Endothelial cell of umbilical vein (primary cell): ENCODE results near the gene CLCC1. TPM values are rescaled to one million over a fixed set of nuclear protein-coding genes. Genes with fewer than 3 reads are reported as not detected.

Source experiments
- BruUV-seq: library from RNA; stranded (reverse); fragments of 400-500 nt; replicated peaks from 2 replicates; lab custom pipeline; 2021; lab: Mats Ljungman, UMichigan
- CTCF ChIA-PET: fragments of 300-600, 350-600 bp; sonication (Branson Sonifier 250); formaldehyde crosslinking; loops from one replicate; lab custom pipeline; 2021; ENCODE audit warnings: antibody characterized with exemption, inconsistent platforms; lab: Charles Lee
- POLR2A ChIA-PET: fragments of 300-600, 350-600 bp; sonication (Branson Sonifier 250); formaldehyde crosslinking; loops from one replicate; lab custom pipeline; 2021; ENCODE audit warnings: antibody characterized with exemption, inconsistent platforms; lab: Charles Lee
- DNase-seq: peaks from one replicate; pipeline ENCODE4 v3.0.0-alpha.2; 2011; ENCODE audit warnings: low read depth, low spot score
- FAIRE-seq: peaks from 2 replicates; lab custom pipeline; 2011; peaks lifted over from hg19 to GRCh38; lab: Jason Lieb, UNC
- H2AFZ ChIP-seq: 2 replicates; pipeline ENCODE4 v1.6.0; 2012; ENCODE audit warnings: low read depth, low read length, control low read depth, inconsistent platforms
- H3K27ac ChIP-seq: 2 replicates; pipeline ENCODE4 v1.5.1; 2011; ENCODE audit warnings: low read depth, mild to moderate bottlenecking, control low read depth, low read length, moderate library complexity; ENCODE audit not compliant: insufficient read depth
- H3K27me3 ChIP-seq, 2 experiments: 2 replicates each; pipeline versions ENCODE4 v1.6.0 to v1.6.1; 2011; ENCODE audit warnings: low read length in 2 of 2, mixed read lengths in 1 of 2; ENCODE audit not compliant: control insufficient read depth in 2 of 2, insufficient read depth in 2 of 2
- H3K36me3 ChIP-seq, 2 experiments: 2 replicates in 1 of 2; 3 replicates in 1 of 2; pipeline ENCODE4 v1.5.1; 2011; ENCODE audit warnings: low read length in 2 of 2, mild to moderate bottlenecking in 1 of 2, moderate library complexity in 1 of 2; ENCODE audit not compliant: control insufficient read depth in 2 of 2, insufficient read depth in 2 of 2; ENCODE audit errors: extremely low read depth in 1 of 2
- H3K4me1 ChIP-seq: 3 replicates; pipeline ENCODE4 v1.5.1; 2011; ENCODE audit warnings: mild to moderate bottlenecking, low read length; ENCODE audit not compliant: control insufficient read depth, insufficient read depth; ENCODE audit errors: extremely low read depth
- H3K4me2 ChIP-seq: 2 replicates; pipeline ENCODE4 v1.6.1; 2011; ENCODE audit warnings: low read length, control low read depth, mixed read lengths; ENCODE audit not compliant: insufficient read depth
- H3K4me3 ChIP-seq, 3 experiments: fragments of 200-600 bp in 1 of 3; sonication (generic), shearing (Covaris generic) in 1 of 3; replicated peaks in 1 of 3; 2 replicates each; pipeline ENCODE4 v1.5.1; 2011 to 2016; ENCODE audit warnings: control low read depth in 3 of 3, low read length in 3 of 3, mild to moderate bottlenecking in 2 of 3, inconsistent platforms in 1 of 3, low read depth in 1 of 3, moderate library complexity in 1 of 3; ENCODE audit not compliant: insufficient read depth in 1 of 3
- H3K79me2 ChIP-seq: 2 replicates; pipeline ENCODE4 v1.6.0; 2012; ENCODE audit warnings: low read length, inconsistent platforms; ENCODE audit not compliant: control insufficient read depth, insufficient read depth
- H3K9ac ChIP-seq: replicated peaks from 2 replicates; pipeline ENCODE3; 2011; ENCODE audit warnings: low read length, control low read depth; ENCODE audit not compliant: insufficient read depth; ENCODE audit errors: extremely low read depth
- H3K9me1 ChIP-seq: replicated peaks from 3 replicates; pipeline ENCODE4 v1.6.0; 2011; ENCODE audit warnings: mild to moderate bottlenecking, low read length; ENCODE audit not compliant: control insufficient read depth, insufficient read depth; ENCODE audit errors: extremely low read depth
- H3K9me3 ChIP-seq: replicated peaks from 2 replicates; pipeline ENCODE4 v1.5.1; 2012; ENCODE audit warnings: low read length, inconsistent platforms; ENCODE audit not compliant: control insufficient read depth, insufficient read depth
- H4K20me1 ChIP-seq: replicated peaks from 2 replicates; pipeline ENCODE3; 2011; ENCODE audit warnings: mild to moderate bottlenecking, low read length; ENCODE audit not compliant: control insufficient read depth, insufficient read depth; ENCODE audit errors: extremely low read depth
- EZH2 ChIP-seq: IDR thresholded peaks from 2 replicates; pipeline ENCODE4 v1.6.1; 2012; ENCODE audit warnings: borderline replicate concordance, low read depth, mild to moderate bottlenecking, moderate library complexity, low read length, inconsistent platforms; ENCODE audit not compliant: severe bottlenecking
- FOS ChIP-seq: IDR thresholded peaks from 2 replicates; pipeline ENCODE4 v1.6.1; 2011; ENCODE audit warnings: mild to moderate bottlenecking, low read length, moderate library complexity, borderline replicate concordance; ENCODE audit not compliant: insufficient read depth
- GATA2 ChIP-seq: IDR thresholded peaks from 2 replicates; pipeline ENCODE4 v1.7.0; 2011; ENCODE audit warnings: low read depth, mild to moderate bottlenecking, moderate library complexity, mixed read lengths, low read length; ENCODE audit not compliant: insufficient read length, insufficient read depth
- JUN ChIP-seq: IDR thresholded peaks from 2 replicates; pipeline ENCODE4 v1.6.1; 2011; ENCODE audit warnings: borderline replicate concordance, low read depth; ENCODE audit not compliant: insufficient read length, insufficient read depth
- MYC ChIP-seq: IDR thresholded peaks from one replicate; pipeline ENCODE4 v1.6.1; 2011; ENCODE audit warnings: mild to moderate bottlenecking, low read depth, low read length
- POLR2A ChIP-seq: IDR thresholded peaks from 2 replicates; pipeline ENCODE4 v1.6.1; 2012; ENCODE audit warnings: low read depth, mild to moderate bottlenecking, control low read depth, low read length
- POLR2AphosphoS5 ChIP-seq: IDR thresholded peaks from 2 replicates; pipeline ENCODE4 v1.6.1; 2012; ENCODE audit warnings: low read depth, mild to moderate bottlenecking, control low read depth, low read length, moderate library complexity; ENCODE audit not compliant: insufficient read depth
- dilution Hi-C: fragments of 300-500 bp; cut with MboI; formaldehyde crosslinking; loops from one replicate; pipeline ENCODE4 v1.15.0; 2019; ENCODE audit warnings: low sequenced_read_pairs; ENCODE audit not compliant: extremely low pct_ligation_motif_present
- intact Hi-C: fragments of 100-400 bp; cut with micrococcal nuclease; formaldehyde crosslinking; loops from one replicate; pipeline ENCODE4 v1.10.0; 2022
- polyA plus RNA-seq, 4 experiments: library from polyadenylated mRNA; depleted of rRNA in 3 of 4; stranded (reverse) in 3 of 4; unstranded in 1 of 4; fragments of >200 nt; gene quantifications; 2 replicates each; pipeline versions ENCODE4 v1.2.1 to v1.2.3, GENCODE V29; 2011 to 2012; ENCODE audit warnings: missing spikeins in 1 of 4
- total RNA-seq: library from RNA; stranded (reverse); gene quantifications from 2 replicates; pipeline ENCODE4 v1.2.3, GENCODE V29; 2021
- TF ChIP-seq, protein P1 (sequence below), 2 donors: IDR thresholded peaks; 1 replicate in 1 of 2; 2 replicates in 1 of 2; pipeline ENCODE4 v1.5.1; 2011; ENCODE audit warnings: low read length in 2 of 2, mild to moderate bottlenecking in 2 of 2, moderate library complexity in 2 of 2, control low read depth in 1 of 2, inconsistent platforms in 1 of 2, low read depth in 1 of 2; ENCODE audit not compliant: insufficient read depth in 1 of 2; ENCODE audit errors: extremely low read depth in 1 of 2
- TF ChIP-seq, protein P2 (sequence below): IDR thresholded peaks from 2 replicates; pipeline ENCODE4 v1.6.1; 2011; ENCODE audit not compliant: insufficient read depth, insufficient read length

The CLCC1 gene
- total and polyA plus RNA-seq, 2 donors (not counting 3 experiments of a cell fraction or from before 2014, with no cell fraction given), result 15.7 to 28.8 TPM

DNA sequence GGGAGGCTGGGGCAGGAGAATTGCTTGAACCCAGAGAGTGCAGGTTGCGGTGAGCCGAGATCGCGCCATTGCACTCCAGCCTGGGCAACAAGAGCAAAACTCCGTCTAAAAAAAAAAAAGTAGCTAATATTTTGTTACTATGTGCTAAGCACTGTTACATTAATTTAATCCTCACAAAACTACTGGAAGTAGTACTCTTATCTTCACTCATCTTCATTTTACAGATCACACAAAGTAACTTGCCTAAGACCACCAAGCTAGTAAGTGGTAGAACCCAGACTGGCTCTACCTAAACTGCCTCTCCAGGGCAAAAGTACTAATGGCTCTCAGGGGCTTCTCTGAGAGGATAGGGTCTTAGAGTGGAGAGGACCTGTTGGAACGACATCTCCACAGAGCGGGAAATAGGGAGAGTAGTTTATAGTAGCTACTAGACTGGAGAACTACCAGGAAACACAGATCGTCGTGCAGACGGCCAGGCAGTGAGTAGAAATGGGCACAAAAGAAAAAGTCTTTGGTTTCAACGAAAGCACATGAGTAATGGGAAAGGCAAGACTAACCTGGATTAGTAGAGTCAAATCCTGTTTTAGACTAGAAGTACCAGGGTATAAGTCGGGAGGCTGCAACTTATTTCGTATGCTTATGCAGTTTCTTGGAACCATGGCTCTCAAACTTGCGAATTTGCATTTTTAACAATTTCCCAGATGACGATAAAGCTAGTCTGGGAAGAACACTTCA lies 1.4 kb downstream of the CLCC1 start:
- dilution Hi-C loops, result no loop called here
- POLR2A ChIA-PET, result interaction anchor here (0.5 to 1.0 kb wide), 2 partner anchors 37 to 145 kb away, joined by 3 to 4 read pairs; no protein-coding TSS in a partner anchor
- H3K79me2 ChIP-seq, result peaks cover 27% of the 10 kb centered on the region

More for the DNA sequence above, 1.4 kb downstream of the CLCC1 start:
- FAIRE-seq (peak; percentile 35), DNase-seq (no peak)
- Histone ChIP-seq H4K20me1 (no peaks in the 10 kb centered on the region), H3K36me3 (peaks cover 0 to 1% of the 10 kb centered on the region in 2 experiments), H3K4me1 (peaks cover 9% of the 10 kb centered on the region), H2AFZ (no peak overlapping the region), H3K4me2 (peak overlapping the region; percentile 93), H3K9me1 (no peaks in the 10 kb centered on the region), H3K9me3 (no peaks in the 10 kb centered on the region), H3K27me3 (no peaks in the 10 kb centered on the region), H3K27ac (no peak overlapping the region), H3K4me3 (peak overlapping the region in 1 of 3 experiments; percentile 89), H3K9ac (peak overlapping the region; percentile 91)
- intact Hi-C loops, result loop anchor here (2.0 to 5.0 kb wide), 3 partner anchors 79 to 151 kb away; a partner anchor contains a TSS
- CTCF ChIA-PET, result interaction anchor here (0.9 to 1.9 kb wide), 2 partner anchors 12 to 151 kb away, joined by 4 to 5 read pairs; a partner anchor contains a TSS
- no TSS peak for BruUV-seq
- TF ChIP-seq, protein P1, sequence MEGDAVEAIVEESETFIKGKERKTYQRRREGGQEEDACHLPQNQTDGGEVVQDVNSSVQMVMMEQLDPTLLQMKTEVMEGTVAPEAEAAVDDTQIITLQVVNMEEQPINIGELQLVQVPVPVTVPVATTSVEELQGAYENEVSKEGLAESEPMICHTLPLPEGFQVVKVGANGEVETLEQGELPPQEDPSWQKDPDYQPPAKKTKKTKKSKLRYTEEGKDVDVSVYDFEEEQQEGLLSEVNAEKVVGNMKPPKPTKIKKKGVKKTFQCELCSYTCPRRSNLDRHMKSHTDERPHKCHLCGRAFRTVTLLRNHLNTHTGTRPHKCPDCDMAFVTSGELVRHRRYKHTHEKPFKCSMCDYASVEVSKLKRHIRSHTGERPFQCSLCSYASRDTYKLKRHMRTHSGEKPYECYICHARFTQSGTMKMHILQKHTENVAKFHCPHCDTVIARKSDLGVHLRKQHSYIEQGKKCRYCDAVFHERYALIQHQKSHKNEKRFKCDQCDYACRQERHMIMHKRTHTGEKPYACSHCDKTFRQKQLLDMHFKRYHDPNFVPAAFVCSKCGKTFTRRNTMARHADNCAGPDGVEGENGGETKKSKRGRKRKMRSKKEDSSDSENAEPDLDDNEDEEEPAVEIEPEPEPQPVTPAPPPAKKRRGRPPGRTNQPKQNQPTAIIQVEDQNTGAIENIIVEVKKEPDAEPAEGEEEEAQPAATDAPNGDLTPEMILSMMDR (IDR thresholded peaks at IDR 0.05; ENCODE audit: extremely low read depth in 1 of 2, insufficient read depth in 1 of 2, low read depth in 1 of 2, low read length in 2 of 2), result no peak
- no peak for TF ChIP-seq FOS
- TF ChIP-seq, protein P2, sequence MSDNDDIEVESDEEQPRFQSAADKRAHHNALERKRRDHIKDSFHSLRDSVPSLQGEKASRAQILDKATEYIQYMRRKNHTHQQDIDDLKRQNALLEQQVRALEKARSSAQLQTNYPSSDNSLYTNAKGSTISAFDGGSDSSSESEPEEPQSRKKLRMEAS, result no peak
- TF ChIP-seq POLR2AphosphoS5, result no peak
- no peak for TF ChIP-seq GATA2
- no peak for TF ChIP-seq MYC
- TF ChIP-seq EZH2, result no peak
- TF ChIP-seq POLR2A, result no peak
- TF ChIP-seq JUN, result no peak
